ENCODE measurements around the gene INPP5A.

INPP5A gene

DNA sequence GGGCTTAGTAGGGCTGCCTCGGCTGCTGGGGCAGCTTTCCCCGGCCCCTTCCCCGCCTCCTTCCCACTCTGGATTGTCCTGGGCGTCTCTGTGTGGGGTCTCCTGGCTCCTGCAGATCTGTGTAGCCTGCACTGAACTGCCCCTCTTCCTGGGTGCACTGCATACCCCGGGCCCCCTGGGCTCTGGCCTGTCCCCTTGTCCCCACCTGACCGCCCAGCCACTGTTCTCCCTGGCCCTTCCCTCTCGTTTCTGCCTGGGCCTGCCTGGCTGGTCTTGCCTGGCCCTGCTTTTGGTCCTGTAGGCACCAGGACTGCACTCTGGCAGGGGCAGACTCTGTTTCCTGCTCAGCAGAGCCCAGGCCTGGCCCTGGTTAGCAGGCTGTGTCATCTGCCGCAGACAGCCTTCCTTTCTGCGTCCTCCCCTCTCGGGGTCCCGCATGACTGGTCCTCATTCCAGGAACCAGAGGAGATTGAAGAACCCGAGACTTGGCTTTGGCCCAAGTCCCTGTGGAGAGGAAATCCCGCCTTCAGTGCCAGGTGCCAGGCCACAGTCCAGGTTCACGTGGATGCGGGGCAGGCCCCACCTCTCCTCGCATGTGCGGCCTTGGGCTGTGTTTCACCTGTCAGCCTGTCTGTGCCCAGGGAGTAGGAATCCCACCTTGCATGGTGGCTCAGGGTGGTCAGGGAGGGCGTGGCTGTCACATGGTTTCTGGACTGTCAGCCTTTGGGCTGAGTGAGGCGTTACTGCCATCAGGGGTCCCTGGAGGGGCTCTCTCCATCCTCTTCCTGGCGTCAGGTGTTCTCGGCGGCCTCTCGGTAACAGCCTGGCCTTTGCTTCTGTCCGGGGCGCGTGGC is 9.2 kb downstream of the INPP5A start:
- ATAC-seq, result no peak
- no peak for TF ChIP-seq ZNF565 (CRISPR knock-in tag; conservative IDR thresholded peaks at IDR 0.05; ENCODE audit: low read depth)
- no peak for TF ChIP-seq BACH2 (CRISPR knock-in tag; IDR thresholded peaks at IDR 0.05; ENCODE audit: borderline replicate concordance)
- no peak for TF ChIP-seq TCF4 (CRISPR knock-in tag; IDR thresholded peaks at IDR 0.05; ENCODE audit: borderline replicate concordance)
- no peak for TF ChIP-seq ZNF70 (CRISPR knock-in tag; IDR thresholded peaks at IDR 0.05)
- TF ChIP-seq ISL1 (CRISPR knock-in tag; IDR thresholded peaks at IDR 0.05), result no peak
- TF ChIP-seq RARB (CRISPR knock-in tag; IDR thresholded peaks at IDR 0.05), result no peak
- no peak for TF ChIP-seq SNAI2 (CRISPR knock-in tag; IDR thresholded peaks at IDR 0.05)
- no peak for TF ChIP-seq OSR1 (CRISPR knock-in tag; IDR thresholded peaks at IDR 0.05)
- TF ChIP-seq GLIS3 (CRISPR knock-in tag; IDR thresholded peaks at IDR 0.05), result no peak
- no peak for TF ChIP-seq CSDC2 (CRISPR knock-in tag; IDR thresholded peaks at IDR 0.05)
- no peak for TF ChIP-seq PPARA (CRISPR knock-in tag; IDR thresholded peaks at IDR 0.05; ENCODE audit: borderline replicate concordance)
- TF ChIP-seq, protein P1, sequence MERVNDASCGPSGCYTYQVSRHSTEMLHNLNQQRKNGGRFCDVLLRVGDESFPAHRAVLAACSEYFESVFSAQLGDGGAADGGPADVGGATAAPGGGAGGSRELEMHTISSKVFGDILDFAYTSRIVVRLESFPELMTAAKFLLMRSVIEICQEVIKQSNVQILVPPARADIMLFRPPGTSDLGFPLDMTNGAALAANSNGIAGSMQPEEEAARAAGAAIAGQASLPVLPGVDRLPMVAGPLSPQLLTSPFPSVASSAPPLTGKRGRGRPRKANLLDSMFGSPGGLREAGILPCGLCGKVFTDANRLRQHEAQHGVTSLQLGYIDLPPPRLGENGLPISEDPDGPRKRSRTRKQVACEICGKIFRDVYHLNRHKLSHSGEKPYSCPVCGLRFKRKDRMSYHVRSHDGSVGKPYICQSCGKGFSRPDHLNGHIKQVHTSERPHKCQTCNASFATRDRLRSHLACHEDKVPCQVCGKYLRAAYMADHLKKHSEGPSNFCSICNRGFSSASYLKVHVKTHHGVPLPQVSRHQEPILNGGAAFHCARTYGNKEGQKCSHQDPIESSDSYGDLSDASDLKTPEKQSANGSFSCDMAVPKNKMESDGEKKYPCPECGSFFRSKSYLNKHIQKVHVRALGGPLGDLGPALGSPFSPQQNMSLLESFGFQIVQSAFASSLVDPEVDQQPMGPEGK (CRISPR knock-in tag; IDR thresholded peaks at IDR 0.05; ENCODE audit: borderline replicate concordance), result no peak
- TF ChIP-seq ARNTL (CRISPR knock-in tag; IDR thresholded peaks at IDR 0.05; ENCODE audit: borderline replicate concordance, low read depth), result no peak
- no peak for TF ChIP-seq ZFP30 (CRISPR knock-in tag; IDR thresholded peaks at IDR 0.05)
- TF ChIP-seq ESRRG (CRISPR knock-in tag; IDR thresholded peaks at IDR 0.05), result no peak
- TF ChIP-seq ZNF8 (CRISPR knock-in tag; IDR thresholded peaks at IDR 0.05), result no peak
- no peak for TF ChIP-seq ZFP3 (CRISPR knock-in tag; IDR thresholded peaks at IDR 0.05)
- TF ChIP-seq, protein P2, sequence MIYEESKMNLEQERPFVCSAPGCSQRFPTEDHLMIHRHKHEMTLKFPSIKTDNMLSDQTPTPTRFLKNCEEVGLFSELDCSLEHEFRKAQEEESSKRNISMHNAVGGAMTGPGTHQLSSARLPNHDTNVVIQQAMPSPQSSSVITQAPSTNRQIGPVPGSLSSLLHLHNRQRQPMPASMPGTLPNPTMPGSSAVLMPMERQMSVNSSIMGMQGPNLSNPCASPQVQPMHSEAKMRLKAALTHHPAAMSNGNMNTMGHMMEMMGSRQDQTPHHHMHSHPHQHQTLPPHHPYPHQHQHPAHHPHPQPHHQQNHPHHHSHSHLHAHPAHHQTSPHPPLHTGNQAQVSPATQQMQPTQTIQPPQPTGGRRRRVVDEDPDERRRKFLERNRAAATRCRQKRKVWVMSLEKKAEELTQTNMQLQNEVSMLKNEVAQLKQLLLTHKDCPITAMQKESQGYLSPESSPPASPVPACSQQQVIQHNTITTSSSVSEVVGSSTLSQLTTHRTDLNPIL (CRISPR knock-in tag; IDR thresholded peaks at IDR 0.05; ENCODE audit: low read depth), result no peak
- no peak for TF ChIP-seq TOX (CRISPR knock-in tag; IDR thresholded peaks at IDR 0.05; ENCODE audit: borderline replicate concordance)
- TF ChIP-seq, protein P3, sequence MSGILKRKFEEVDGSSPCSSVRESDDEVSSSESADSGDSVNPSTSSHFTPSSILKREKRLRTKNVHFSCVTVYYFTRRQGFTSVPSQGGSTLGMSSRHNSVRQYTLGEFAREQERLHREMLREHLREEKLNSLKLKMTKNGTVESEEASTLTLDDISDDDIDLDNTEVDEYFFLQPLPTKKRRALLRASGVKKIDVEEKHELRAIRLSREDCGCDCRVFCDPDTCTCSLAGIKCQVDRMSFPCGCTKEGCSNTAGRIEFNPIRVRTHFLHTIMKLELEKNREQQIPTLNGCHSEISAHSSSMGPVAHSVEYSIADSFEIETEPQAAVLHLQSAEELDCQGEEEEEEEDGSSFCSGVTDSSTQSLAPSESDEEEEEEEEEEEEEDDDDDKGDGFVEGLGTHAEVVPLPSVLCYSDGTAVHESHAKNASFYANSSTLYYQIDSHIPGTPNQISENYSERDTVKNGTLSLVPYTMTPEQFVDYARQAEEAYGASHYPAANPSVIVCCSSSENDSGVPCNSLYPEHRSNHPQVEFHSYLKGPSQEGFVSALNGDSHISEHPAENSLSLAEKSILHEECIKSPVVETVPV (CRISPR knock-in tag; IDR thresholded peaks at IDR 0.05), result no peak

DNA sequence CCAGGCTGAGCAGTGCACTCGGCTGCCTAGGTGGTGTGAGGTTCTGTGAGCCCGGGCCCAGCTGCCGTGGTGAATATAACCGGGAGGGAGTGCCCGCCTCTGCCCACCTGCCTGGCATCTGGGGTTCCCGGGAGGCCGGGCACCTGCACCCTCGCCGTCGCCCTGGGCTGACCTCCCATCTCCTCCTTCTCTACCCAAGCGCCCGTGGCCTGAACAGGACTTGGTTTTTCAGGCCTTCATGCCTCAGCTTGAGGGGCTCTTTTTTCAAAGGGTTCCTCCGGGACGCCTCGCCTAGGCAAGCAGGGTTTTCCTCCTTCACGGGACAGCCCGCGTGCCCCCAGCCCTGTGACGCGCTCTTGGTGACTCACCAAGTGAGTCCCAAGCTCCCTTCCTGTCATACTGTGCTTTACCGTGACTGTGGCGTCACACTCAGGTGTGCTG is 9.9 kb downstream of the INPP5A start:
- no peak for ATAC-seq
- TF ChIP-seq ESRRG (CRISPR knock-in tag; IDR thresholded peaks at IDR 0.05) (no peak), SNAI2 (CRISPR knock-in tag; IDR thresholded peaks at IDR 0.05) (no peak), ARNTL (CRISPR knock-in tag; IDR thresholded peaks at IDR 0.05; ENCODE audit: borderline replicate concordance, low read depth) (no peak), TOX (CRISPR knock-in tag; IDR thresholded peaks at IDR 0.05; ENCODE audit: borderline replicate concordance) (no peak), ZC3H10 (CRISPR knock-in tag; IDR thresholded peaks at IDR 0.05) (no peak), PPARA (CRISPR knock-in tag; IDR thresholded peaks at IDR 0.05; ENCODE audit: borderline replicate concordance) (no peak), CSDC2 (CRISPR knock-in tag; IDR thresholded peaks at IDR 0.05) (no peak), RARB (CRISPR knock-in tag; IDR thresholded peaks at IDR 0.05) (no peak), ZNF565 (CRISPR knock-in tag; conservative IDR thresholded peaks at IDR 0.05; ENCODE audit: low read depth) (no peak), ZNF8 (CRISPR knock-in tag; IDR thresholded peaks at IDR 0.05) (no peak), ZFP3 (CRISPR knock-in tag; IDR thresholded peaks at IDR 0.05) (no peak), ISL1 (CRISPR knock-in tag; IDR thresholded peaks at IDR 0.05) (no peak)
- TF ChIP-seq, protein P1 (CRISPR knock-in tag; IDR thresholded peaks at IDR 0.05; ENCODE audit: borderline replicate concordance), result no peak
- TF ChIP-seq, protein P2 (CRISPR knock-in tag; IDR thresholded peaks at IDR 0.05; ENCODE audit: low read depth), result no peak
- TF ChIP-seq, protein P4, sequence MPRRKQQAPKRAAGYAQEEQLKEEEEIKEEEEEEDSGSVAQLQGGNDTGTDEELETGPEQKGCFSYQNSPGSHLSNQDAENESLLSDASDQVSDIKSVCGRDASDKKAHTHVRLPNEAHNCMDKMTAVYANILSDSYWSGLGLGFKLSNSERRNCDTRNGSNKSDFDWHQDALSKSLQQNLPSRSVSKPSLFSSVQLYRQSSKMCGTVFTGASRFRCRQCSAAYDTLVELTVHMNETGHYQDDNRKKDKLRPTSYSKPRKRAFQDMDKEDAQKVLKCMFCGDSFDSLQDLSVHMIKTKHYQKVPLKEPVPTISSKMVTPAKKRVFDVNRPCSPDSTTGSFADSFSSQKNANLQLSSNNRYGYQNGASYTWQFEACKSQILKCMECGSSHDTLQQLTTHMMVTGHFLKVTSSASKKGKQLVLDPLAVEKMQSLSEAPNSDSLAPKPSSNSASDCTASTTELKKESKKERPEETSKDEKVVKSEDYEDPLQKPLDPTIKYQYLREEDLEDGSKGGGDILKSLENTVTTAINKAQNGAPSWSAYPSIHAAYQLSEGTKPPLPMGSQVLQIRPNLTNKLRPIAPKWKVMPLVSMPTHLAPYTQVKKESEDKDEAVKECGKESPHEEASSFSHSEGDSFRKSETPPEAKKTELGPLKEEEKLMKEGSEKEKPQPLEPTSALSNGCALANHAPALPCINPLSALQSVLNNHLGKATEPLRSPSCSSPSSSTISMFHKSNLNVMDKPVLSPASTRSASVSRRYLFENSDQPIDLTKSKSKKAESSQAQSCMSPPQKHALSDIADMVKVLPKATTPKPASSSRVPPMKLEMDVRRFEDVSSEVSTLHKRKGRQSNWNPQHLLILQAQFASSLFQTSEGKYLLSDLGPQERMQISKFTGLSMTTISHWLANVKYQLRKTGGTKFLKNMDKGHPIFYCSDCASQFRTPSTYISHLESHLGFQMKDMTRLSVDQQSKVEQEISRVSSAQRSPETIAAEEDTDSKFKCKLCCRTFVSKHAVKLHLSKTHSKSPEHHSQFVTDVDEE (CRISPR knock-in tag; IDR thresholded peaks at IDR 0.05), result no peak
- TF ChIP-seq, protein P3 (CRISPR knock-in tag; IDR thresholded peaks at IDR 0.05), result no peak

Measured in SK-N-SH treated with all-trans-retinoic acid at 6 μM for 48 hours (cell line).